NCI-H1105 (cell line): ENCODE measurements around the gene APOA1.
"Not testable (repeated sequence)": the region's sequence is repeated elsewhere in the genome, so short reads cannot be mapped to it uniquely, and the experiment has no call there.

Experiments used
- DNase-seq: peaks from one replicate; lab custom pipeline; 2025; lab: John Stamatoyannopoulos, UW

The APOA1 gene

GRCh38 chr11:116857936-116858335 is 20.5 kb upstream of the APOA1 start:
- DNase-seq = no peak

DNA sequence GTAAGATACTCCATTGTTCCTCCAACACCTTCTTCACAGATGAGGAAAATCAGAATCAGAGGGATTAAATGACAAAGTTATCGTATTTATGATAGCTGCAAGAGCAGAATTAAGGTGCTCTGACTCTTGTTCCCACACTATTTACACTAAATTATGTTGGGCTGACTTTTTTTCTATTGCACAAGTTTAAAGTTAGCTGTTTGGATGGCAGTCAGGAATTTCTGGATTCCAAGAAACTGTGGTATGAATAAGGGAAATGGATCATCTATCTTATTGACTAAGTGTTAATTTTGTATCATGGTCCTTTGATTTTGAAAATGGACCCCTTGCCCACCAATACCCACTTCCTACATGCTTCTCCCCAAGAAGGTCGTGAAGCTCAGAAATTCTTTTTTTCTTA is 19.9 kb upstream of the APOA1 start:
- DNase-seq = no peak

DNA sequence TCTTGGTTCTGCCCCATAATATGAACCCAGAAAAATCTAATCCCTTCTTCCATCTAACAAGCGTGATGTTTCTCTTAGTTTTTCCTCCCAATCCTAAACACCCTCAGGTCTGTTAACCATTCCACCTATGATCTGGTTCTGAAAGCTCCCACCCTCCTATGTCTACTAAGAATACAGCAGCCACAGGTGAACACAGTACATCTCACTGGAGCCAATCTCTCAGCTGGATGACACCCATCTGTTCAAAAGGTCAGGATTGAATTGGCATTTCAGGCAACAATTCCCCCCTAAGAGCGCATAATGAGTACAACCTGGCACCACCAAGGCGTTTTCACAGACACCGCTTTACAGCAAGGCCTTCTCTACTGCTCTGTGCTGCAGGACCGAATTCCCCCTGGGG is 19.0 kb upstream of the APOA1 start:
- DNase-seq = no peak

GRCh38 chr11:116855413-116855812 is 18.0 kb upstream of the APOA1 start:
- DNase-seq = no peak

GRCh38 chr11:116853461-116854073 is 16.1 kb upstream of the APOA1 start:
- DNase-seq = no peak

- DNase-seq = no peak
Observed at GRCh38 chr11:116852261-116853031, 15.0 kb upstream of the APOA1 start.

DNA sequence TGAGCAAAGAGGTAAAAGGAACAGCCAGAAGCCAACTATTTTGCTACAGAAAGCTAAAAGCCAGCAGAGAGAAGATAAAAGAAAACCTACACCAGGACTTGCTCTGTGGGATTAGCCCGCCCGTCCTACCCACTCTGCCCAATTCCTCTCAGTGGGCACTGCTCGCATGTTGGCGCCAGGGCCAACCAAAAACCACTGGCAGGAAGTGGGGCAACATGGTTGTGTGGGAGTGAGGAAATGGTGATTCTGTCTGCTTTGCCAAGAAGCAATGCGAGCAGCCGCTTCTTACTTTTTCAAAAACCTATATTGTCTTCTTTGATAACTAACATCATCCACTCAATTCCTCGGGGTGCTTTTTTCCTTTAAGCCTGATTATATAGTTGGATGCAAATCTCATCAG is 14.2 kb upstream of the APOA1 start:
- DNase-seq = no peak

DNA sequence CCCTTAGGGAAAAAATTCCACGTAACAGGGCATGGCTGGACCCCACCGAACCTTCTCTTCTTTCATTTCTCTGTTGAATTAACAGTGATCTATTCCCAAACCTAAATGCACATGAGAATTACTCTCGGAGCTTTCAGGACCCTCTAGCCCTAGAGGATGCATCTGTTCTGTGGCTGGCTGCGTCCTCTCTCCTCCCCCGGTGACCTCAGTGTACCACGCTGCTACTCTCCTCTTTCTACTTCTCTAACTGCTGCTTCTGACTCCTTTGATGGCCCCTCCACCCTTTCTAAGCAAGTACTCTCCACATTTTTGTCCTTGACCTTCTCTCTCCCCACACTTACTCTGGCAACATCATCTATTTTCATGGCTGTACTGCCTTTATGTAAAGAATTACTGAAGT is 12.1 kb upstream of the APOA1 start:
- no peak for DNase-seq

GRCh38 chr11:116849060-116849459 is 11.6 kb upstream of the APOA1 start:
- no peak for DNase-seq

DNA sequence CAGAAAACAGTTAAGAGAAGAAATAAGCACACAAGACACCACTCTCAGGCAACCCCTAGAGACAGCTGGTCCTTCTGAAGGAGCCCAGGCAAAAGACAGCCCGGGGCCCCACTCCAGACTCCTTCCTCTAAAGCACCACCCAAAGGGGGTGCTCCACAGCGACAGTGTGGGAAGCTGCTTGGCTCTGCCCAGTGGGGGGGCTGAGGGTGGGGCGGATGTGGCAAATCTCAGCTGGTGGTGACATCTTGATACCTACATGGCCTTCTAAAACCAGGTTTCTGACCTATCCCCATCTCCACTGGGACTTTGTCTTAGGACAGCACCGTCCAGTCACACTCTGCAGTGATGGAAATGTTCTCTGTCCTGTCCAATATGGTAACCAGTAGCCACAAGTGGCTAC is 10.2 kb upstream of the APOA1 start:
- no peak for DNase-seq

GRCh38 chr11:116844722-116845121 is 7.3 kb upstream of the APOA1 start:
- no peak for DNase-seq

- no peak for DNase-seq
Observed at GRCh38 chr11:116843661-116844060, 6.2 kb upstream of the APOA1 start.

GRCh38 chr11:116842909-116843308 is 5.5 kb upstream of the APOA1 start:
- no peak for DNase-seq

DNA sequence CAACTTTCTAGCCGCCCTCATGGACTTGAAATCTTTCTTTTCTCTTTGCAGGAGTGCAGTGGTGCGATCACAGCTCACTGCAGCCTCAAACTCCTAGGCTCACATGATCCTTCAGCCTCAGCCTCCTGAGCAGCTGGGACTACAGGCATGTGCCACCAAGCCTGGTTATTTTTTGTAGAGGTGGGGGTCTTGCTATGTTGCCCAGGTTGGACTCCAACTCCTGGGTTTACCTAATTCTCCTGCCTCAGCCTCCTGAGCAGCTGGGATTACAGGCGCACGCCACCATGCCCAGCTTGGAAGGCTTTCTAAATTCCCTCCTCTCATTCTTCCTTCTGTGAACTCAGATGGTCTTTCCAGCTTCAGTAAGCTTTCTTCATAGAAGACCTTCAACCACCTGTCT is 4.7 kb upstream of the APOA1 start:
- no peak for DNase-seq

GRCh38 chr11:116840746-116841296 is 3.4 kb upstream of the APOA1 start:
- no peak for DNase-seq

GRCh38 chr11:116840224-116840745 is 2.9 kb upstream of the APOA1 start:
- DNase-seq = no peak

DNA sequence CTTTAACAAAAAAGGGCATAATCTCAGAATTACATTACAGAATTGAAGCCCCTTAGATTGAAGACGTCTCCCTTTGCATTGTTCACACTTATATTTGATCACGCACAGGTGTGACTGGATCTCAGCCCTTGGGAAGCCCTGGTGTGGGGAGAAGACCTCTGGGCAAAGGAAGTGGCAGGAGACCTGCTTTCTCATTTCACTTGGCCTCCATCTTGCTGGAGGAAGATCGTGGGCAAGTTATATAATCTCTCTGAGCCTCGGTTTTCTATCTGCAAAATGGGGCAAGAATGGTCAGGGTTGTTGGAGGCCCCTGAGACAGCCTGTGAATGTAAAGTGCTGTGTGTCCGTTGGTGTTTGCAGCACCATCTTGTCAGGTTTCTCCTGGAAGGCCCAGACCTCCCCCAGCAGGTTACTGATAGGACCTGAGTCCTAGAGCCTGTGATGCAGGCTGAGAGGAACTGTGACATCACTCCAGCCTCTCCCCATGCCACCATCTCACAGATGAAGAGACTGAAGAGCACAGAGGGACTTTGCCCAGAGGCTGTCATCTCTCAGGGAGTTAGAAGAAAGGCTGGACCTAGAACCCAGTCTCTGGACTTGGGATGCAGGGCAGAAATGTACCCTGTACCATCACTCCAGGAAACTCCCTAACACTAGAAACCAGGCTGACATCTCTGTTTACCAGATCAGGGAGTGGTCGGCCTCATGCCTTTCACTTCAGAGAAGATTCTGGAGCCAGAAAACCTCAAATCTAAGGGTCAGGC is 1.1 kb upstream of the APOA1 start:
- DNase-seq = no peak

- DNase-seq = no peak
Observed at GRCh38 chr11:116836632-116836991, 810 bp downstream of the APOA1 start.

DNA sequence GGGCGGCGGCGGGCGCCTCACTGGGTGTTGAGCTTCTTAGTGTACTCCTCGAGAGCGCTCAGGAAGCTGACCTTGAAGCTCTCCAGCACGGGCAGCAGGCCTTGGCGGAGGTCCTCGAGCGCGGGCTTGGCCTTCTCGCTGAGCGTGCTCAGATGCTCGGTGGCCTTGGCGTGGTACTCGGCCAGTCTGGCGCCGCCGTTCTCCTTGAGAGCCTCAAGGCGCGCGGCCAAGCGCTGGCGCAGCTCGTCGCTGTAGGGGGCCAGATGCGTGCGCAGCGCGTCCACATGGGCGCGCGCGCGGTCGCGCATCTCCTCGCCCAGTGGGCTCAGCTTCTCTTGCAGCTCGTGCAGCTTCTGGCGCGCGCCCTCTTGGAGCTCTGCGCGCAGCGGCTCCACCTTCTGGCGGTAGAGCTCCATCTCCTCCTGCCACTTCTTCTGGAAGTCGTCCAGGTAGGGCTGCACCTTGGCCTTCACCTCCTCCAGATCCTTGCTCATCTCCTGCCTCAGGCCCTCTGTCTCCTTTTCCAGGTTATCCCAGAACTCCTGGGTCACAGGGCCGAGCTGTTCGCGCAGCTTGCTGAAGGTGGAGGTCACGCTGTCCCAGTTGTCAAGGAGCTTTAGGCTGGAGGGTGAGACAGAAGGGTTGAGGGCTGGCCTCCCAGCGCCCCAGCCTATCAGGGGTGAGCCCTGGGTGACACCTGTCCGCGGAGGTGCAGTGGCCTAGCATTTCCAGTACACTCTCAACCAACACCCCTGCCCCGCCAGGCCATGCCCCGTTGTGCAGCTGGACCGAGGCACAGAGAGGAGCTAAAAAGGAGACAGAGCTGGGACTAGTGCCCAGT is 1.4 kb downstream of the APOA1 start:
- peak; percentile 95 for DNase-seq

DNA sequence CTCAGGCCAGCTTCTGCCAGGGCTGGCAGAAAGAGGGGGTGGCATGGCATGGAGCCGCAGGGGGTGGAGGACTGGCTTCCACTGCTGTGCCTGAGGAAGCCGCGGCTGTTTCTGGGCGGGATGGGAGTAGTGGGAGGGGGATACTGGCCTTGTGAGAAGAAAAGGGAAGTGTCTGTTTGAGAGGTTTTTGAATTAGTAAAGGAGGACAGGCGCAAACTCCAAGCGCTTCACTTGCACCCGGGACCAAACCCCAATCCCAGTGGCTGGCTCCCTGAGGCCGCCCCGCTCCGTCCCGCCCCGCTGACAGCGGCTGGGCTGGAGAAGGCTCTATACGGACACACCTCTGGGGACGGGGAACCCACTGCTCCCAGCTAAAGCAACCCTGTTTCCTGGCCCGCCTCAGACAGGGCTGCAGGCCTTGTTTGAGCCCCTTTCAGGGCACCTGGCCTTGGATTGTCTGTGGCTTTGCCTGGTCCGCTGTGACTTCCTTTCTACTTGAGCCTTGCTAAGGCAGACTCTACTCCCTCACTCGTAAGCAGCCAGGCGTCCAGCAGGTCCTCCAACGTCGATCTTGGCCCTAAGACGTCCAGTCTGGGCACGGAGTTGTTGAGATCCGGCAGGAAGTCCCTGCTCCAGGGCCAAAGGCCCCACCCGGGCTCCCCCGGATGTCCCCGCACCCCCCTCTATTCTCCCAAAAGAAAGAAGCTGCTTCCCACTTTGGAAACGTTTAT is 2.2 kb downstream of the APOA1 start:
- no peak for DNase-seq

DNA sequence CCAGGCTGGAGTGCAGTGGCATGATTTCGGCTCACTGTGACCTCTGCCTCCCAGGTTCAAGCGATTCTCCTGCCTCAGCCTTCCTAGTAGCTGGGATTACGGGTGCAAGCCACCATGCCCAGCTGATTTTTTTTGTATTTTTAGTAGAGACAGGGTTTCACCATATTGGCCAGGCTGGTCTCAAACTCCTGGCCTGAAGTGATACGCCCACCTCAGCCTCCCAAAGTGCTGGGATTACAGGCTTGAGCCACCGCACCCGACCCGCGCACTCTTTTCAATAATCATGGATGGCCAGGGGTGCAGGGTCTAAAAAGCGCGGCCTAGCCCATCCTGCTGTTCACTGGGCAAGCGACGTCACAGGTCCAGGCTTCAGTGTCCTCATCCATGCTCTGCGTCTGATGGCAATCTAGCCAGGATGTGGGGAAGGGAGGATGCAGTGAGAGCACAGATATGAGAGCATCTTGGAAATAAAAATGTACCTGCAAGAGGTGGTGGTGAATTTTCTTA is 2.8 kb downstream of the APOA1 start:
- not testable (repeated sequence) for DNase-seq
